Upper lobe of right lung (tissue), 1 donor: ENCODE results near the gene FATE1. TPM values are rescaled to one million over a fixed set of nuclear protein-coding genes. Genes with fewer than 3 reads are reported as not detected.

Experiments
- ATAC-seq: fragments of 200-7000 bp; cut with Tn5 transposase; one replicate; pipeline ENCODE4 v1.9.1; 2020; ENCODE audit warnings: mild to moderate bottlenecking, moderate library complexity
- DNase-seq: peaks from one replicate; pipeline ENCODE4 v3.0.0-alpha.2; 2020
- H3K27ac ChIP-seq: fragments of 200-600 bp; one replicate; pipeline ENCODE4 v1.8.0; 2022
- H3K27me3 ChIP-seq: fragments of 200-600 bp; one replicate; pipeline ENCODE4 v1.8.0; 2022; ENCODE audit warnings: mild to moderate bottlenecking
- H3K36me3 ChIP-seq: fragments of 200-600 bp; one replicate; pipeline ENCODE4 v1.8.0; 2022
- H3K4me1 ChIP-seq: fragments of 200-600 bp; one replicate; pipeline ENCODE4 v1.8.0; 2022
- H3K4me3 ChIP-seq: fragments of 200-600 bp; one replicate; pipeline ENCODE4 v1.8.0; 2022; ENCODE audit warnings: mild to moderate bottlenecking
- H3K9me3 ChIP-seq: fragments of 200-600 bp; one replicate; pipeline ENCODE4 v1.8.0; 2022
- intact Hi-C: fragments of 100-400 bp; cut with DNase I; formaldehyde crosslinking; loops from one replicate; pipeline ENCODE4 v1.11.0; 2022
- long read RNA-seq: library from polyadenylated mRNA; unstranded; transcript quantifications from one replicate; pipeline ENCODE4 v2.0.0, GENCODE V29; 2021
- total RNA-seq: library from RNA; stranded (reverse); fragmentation: NEBNext Ultra II Directional; extraction: Animal tissue kit (Norgen Biotek cat#: 25700); gene quantifications from one replicate; pipeline ENCODE4 v1.2.1, GENCODE V29; 2021
- TF ChIP-seq, protein P1 (sequence below): fragments of 200-600 bp; IDR thresholded peaks from one replicate; pipeline ENCODE4 v1.8.0; 2022; ENCODE audit warnings: antibody characterized with exemption
- donor health status: DM: no; HTN: yes; CAD: no; lungs with severe emphysema.

The FATE1 gene
- not detected for total RNA-seq
- long read RNA-seq, result 0 reads

DNA sequence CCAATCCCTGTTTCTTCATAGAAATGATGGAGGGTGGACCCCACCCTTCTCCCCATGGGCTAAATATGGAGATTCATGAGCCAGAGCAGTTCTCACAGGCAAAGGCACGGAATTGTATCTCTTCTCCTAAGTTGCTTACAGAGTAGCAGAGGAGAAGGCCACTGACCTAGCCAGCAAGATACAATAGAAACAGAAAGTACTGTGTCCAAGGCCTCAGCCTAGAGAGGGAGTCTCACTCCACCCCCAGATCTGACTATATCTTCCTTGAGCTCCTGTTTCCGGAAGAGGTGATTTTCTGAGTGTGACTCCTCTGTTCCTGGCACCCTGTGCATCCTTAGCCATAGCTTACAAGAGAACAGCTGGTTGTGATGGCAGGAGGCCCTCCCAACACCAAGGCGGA is at the start of gene FATE1:
Gene FATE1, plus strand, starts transcription at position 284 of the 400 bp plus-strand sequence. Its CDS starts 85 bp downstream, at position 369.
- no peaks in the 10 kb centered on the region for H3K4me1 ChIP-seq
- H3K27me3 ChIP-seq, result no peaks in the 10 kb centered on the region
- intact Hi-C loops, result no loop called here
- no peaks in the 10 kb centered on the region for H3K36me3 ChIP-seq
- no peak within 1 kb of the TSS for H3K27ac ChIP-seq
- DNase-seq (no peak), ATAC-seq (no peak)
- no peak within 1 kb of the TSS for H3K4me3 ChIP-seq
- no peaks in the 10 kb centered on the region for H3K9me3 ChIP-seq
- TF ChIP-seq, protein P1, sequence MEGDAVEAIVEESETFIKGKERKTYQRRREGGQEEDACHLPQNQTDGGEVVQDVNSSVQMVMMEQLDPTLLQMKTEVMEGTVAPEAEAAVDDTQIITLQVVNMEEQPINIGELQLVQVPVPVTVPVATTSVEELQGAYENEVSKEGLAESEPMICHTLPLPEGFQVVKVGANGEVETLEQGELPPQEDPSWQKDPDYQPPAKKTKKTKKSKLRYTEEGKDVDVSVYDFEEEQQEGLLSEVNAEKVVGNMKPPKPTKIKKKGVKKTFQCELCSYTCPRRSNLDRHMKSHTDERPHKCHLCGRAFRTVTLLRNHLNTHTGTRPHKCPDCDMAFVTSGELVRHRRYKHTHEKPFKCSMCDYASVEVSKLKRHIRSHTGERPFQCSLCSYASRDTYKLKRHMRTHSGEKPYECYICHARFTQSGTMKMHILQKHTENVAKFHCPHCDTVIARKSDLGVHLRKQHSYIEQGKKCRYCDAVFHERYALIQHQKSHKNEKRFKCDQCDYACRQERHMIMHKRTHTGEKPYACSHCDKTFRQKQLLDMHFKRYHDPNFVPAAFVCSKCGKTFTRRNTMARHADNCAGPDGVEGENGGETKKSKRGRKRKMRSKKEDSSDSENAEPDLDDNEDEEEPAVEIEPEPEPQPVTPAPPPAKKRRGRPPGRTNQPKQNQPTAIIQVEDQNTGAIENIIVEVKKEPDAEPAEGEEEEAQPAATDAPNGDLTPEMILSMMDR, result no peak

GRCh38 chrX:151675121-151675746 is 40.6 kb upstream of the FATE1 start:
- no peak overlapping the region for H3K27ac ChIP-seq
- H3K27me3 ChIP-seq, result no peaks in the 10 kb centered on the region
- H3K4me3 ChIP-seq, result no peak overlapping the region
- H3K9me3 ChIP-seq, result no peaks in the 10 kb centered on the region
- H3K4me1 ChIP-seq, result no peaks in the 10 kb centered on the region
- DNase-seq (no peak), ATAC-seq (no peak)
- H3K36me3 ChIP-seq, result no peaks in the 10 kb centered on the region
- TF ChIP-seq, protein P1, result no peak
- intact Hi-C loops, result loop anchor here (10.0 kb wide), 1 partner anchor 520 kb away; no protein-coding TSS in a partner anchor

DNA sequence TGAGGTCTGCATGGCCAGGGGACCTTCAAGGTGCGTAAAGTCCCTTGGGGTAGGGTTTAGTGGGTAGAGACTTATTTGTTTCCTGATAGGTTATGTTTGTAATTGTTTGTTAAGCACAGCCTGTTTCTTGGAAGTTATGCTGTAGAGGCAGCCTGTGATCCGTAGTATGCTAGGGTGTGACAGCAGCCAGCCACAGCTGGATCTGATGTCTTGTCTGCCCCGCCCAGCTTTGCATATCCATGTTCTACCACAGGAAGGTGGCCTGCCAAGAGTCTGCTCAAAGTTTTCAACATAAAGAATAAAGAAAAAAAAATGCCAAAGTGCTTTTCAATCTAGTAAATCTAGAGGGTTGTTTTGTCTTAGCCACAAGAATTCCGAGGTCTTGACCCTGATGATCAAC is 39.6 kb upstream of the FATE1 start:
- ATAC-seq, result no peak
- DNase-seq, result no peak
- Histone ChIP-seq H3K36me3 (no peaks in the 10 kb centered on the region), H3K4me1 (no peaks in the 10 kb centered on the region), H3K4me3 (no peak overlapping the region), H3K9me3 (no peaks in the 10 kb centered on the region), H3K27ac (no peak overlapping the region), H3K27me3 (no peaks in the 10 kb centered on the region)
- intact Hi-C loops, result loop anchor here (10.0 kb wide), 1 partner anchor 521 kb away; no protein-coding TSS in a partner anchor
- TF ChIP-seq, protein P1, result no peak

- TF ChIP-seq, protein P1, result no peak
- H3K27me3 ChIP-seq, result no peaks in the 10 kb centered on the region
- no peak overlapping the region for H3K27ac ChIP-seq
- DNase-seq (no peak), ATAC-seq (no peak)
- H3K9me3 ChIP-seq, result no peaks in the 10 kb centered on the region
- no peak overlapping the region for H3K4me3 ChIP-seq
- no peaks in the 10 kb centered on the region for H3K4me1 ChIP-seq
- intact Hi-C loops, result loop anchor here (10.0 kb wide), 1 partner anchor 525 kb away; no protein-coding TSS in a partner anchor
- no peaks in the 10 kb centered on the region for H3K36me3 ChIP-seq
These were observed 35.9 kb upstream of the FATE1 start for GRCh38 chrX:151679798-151680402.

GRCh38 chrX:151680805-151681204 is 35.0 kb upstream of the FATE1 start:
- Histone ChIP-seq H3K36me3 (no peaks in the 10 kb centered on the region), H3K4me3 (no peak overlapping the region), H3K9me3 (no peaks in the 10 kb centered on the region), H3K27me3 (no peaks in the 10 kb centered on the region), H3K4me1 (no peaks in the 10 kb centered on the region), H3K27ac (no peak overlapping the region)
- peak; percentile 79 for ATAC-seq
- intact Hi-C loops, result no loop called here
- TF ChIP-seq, protein P1, result peak; percentile 54
- no peak for DNase-seq
